Measurements from ENCODE around the gene UBE2G1.

- TF ChIP-seq POLR2A (IDR thresholded peaks at IDR 0.05; ENCODE audit: low read length) (no peak), HOXA7 (CRISPR knock-in tag; IDR thresholded peaks at IDR 0.05) (no peak), CBX2 (IDR thresholded peaks at IDR 0.05; ENCODE audit: borderline replicate concordance, low read depth) (no peak), EHF (CRISPR knock-in tag; IDR thresholded peaks at IDR 0.05) (no peak)
- TF ChIP-seq, protein P1, sequence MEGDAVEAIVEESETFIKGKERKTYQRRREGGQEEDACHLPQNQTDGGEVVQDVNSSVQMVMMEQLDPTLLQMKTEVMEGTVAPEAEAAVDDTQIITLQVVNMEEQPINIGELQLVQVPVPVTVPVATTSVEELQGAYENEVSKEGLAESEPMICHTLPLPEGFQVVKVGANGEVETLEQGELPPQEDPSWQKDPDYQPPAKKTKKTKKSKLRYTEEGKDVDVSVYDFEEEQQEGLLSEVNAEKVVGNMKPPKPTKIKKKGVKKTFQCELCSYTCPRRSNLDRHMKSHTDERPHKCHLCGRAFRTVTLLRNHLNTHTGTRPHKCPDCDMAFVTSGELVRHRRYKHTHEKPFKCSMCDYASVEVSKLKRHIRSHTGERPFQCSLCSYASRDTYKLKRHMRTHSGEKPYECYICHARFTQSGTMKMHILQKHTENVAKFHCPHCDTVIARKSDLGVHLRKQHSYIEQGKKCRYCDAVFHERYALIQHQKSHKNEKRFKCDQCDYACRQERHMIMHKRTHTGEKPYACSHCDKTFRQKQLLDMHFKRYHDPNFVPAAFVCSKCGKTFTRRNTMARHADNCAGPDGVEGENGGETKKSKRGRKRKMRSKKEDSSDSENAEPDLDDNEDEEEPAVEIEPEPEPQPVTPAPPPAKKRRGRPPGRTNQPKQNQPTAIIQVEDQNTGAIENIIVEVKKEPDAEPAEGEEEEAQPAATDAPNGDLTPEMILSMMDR (IDR thresholded peaks at IDR 0.05) = no peak
Measured at GRCh38 chr17:4318186-4318585, 48.3 kb downstream of the UBE2G1 start.
